CD4-positive, alpha-beta T cell treated with Interleukin-6 at 100 ng/mL for 8 hours (primary cell): Measurements from ENCODE around the gene CCDC61.

Source experiments
- DNase-seq: peaks from one replicate; pipeline ENCODE4 v3.0.0-alpha.2; 2020; ENCODE audit warnings: mixed read lengths, low spot score

The CCDC61 gene

DNA sequence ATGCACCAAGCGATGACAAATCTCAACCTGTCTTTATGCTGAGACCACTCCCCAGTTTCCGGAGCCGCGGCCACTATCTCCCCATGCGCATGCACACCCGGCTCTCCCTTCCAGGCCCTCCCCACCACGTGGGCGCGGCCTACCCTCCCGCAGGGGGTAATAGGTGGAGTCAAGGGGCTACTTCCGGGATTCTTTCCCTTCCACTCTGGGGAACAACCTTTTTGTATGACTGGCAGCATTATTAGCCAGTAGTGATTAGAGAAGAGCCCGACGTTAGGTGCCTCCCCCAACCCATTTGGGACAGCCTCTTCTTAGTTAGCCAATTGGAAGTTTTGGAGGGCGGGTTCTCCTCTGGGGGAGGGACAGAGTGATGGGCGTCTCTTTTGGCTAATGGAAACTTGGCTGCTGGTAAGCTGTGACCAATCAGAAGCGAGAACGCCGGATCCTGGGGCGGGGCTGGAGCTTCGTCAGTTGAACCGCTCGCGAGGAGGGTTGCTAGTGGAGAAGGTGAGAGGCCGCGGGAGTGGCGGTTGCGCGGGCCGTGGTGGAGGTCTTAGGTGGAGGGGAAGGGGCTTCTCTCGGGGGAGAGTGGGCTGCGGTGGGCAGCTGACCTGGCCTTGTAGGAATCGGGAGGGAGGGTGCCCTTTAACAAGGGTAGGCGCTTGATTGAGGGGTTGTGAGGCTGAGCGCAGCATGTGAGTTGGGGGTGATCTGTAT, at the start of gene CCDC61:
CCDC61 (plus strand) TSS at position 470 of the 717 bp plus-strand sequence. CDS start 7,552 bp downstream, outside the sequence.
- peak; percentile 99 for DNase-seq

DNA sequence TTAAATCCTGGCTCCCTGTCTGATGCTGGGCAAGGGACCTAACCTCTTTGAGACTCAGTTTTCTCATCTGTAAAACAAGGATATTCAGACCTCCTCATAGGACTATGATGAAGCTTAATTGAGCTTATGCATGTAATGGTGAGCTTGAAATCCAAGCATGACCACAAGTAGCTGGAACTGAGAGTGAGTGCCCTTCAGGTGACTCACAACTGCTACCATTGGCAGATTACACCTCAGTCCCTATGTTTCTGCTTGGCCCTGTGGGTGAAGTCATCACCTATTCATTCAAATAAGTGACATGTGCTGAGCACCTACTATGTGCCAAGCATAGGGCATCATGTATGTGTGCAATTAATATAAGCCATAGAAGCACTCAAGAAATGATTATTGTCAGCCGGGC, 47.3 kb upstream of the CCDC61 start:
- no peak for DNase-seq

DNA sequence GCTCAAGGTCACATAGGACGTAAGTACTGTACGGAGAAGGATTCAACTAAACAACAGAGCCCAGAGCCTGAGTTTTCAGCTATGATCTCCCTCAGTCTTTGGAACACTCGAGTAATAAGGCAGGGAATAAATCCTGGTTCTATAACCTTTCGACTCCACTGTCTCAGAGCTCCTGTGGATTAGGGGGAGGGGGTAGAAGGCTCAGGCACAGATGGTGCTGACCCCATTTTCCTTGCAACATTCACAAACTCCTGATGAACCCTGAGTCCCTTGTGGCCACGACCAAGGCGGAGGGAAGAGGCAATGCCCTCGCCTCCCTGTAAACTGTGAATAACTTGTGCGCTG, 43.0 kb upstream of the CCDC61 start:
- DNase-seq = no peak

DNA sequence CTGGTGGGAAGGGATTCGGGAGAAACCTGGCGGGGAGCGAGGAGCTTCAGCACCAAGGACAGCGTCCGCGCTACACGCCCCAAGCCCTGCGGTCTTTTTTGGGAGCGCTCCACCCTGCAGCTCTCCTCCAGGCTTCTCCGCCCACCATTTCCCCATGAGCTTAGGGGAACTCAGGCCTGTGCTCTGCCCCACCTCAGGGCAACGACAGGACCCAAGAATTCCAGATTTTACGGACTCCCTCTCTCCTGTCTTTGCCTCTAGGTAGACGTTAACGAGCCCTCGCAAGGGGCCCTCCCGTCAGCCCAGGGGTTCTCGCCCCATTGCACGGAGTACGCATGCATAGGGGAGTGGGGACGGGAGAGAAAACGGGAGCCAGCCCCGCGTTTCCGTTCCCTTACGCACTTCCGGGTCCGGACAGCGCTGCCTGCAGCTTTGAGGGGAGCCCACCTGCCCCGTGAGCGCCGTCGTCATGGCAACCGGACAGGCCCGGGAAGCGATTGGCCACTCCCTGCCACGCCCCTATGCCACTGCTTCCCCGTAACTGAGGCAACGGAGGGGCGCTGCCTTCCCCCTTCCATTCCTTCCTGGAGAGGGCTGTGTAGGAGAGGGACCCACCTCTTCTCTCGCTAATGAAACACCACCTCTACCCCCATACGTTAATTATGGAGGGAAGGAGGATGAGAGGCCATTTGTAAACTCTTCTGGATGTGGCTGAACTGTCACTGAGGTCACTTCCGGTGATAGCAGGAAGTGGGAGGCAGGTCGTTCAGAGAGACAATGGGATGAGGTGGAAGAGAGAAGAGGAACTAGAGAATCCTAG, 42.4 kb upstream of the CCDC61 start:
- no peak for DNase-seq

DNA sequence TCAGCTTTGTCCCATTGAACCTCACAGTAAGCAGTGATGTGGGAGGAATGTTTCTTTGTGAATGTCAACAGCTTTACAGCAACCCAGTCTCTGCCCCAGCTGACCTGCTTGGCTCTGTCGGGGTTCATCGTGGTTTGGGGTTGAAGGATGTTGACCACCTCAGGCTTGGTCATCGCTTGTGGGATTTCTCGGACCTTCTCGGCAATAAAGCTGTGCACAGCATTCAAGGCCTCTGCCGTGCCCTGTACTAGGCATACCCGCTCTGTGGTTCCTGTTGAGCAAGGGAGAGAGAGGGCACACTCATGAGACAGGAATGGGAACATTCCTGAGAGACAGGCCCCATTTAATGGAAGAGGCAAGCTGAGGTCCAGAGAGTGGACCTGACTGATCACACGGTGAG, 41.6 kb upstream of the CCDC61 start:
- DNase-seq = no peak

DNA sequence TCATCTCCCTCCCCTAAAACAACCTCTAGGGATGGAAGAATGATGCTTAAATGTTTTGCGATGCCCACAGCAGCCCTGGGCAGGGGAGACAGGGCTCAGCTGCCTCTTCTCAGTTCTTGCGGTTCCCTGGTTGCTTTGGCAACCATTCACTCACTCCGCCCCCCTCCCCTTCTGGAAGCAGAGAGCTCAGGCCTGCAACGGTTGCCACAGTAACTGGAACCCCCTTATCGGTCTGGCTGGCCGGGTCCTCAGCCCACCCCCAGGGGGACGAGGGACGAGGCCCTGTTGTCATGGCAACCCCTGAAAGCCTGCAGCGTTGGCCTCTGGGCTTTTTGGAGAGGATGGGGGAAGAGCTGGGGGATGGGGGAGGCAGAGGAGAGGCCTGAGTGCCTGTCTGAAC, 41.1 kb upstream of the CCDC61 start:
- no peak for DNase-seq

DNA sequence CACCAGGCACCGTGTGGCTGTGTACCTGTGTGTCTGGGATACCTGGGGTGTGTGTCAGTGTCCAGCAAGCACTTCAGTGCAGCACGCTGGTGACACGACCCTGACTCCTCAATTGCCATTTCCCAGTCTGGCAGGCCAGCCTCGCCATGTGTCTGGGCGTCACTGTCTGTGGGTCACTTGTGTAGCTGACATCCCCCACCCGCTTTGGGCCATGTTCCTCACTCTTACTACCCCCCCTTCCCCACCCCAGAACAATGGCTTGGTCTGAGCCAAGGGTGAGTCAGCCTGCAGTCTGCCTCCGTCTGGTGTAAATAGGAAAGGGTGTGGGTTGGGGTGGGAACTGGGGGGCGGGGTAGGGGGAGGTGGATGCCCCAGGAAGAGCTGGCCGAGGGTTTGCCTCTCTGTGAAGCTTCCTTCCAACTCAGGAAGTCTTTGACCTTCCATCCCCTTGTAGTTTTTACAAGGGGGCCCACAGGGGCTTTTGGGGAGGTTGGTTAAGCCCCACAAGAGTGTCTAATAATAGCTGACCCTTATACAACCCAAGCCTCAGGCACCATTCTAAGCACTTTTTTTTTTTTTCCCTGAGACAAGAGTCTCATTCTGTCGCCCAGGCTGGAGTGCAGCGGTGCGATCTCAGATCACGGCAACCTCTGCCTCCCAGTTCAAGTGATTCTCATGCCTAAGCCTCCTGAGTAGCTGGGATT, 39.2 kb upstream of the CCDC61 start:
- DNase-seq = no peak

GRCh38 chr19:45958320-45958719, 36.9 kb upstream of the CCDC61 start:
- no peak for DNase-seq

DNA sequence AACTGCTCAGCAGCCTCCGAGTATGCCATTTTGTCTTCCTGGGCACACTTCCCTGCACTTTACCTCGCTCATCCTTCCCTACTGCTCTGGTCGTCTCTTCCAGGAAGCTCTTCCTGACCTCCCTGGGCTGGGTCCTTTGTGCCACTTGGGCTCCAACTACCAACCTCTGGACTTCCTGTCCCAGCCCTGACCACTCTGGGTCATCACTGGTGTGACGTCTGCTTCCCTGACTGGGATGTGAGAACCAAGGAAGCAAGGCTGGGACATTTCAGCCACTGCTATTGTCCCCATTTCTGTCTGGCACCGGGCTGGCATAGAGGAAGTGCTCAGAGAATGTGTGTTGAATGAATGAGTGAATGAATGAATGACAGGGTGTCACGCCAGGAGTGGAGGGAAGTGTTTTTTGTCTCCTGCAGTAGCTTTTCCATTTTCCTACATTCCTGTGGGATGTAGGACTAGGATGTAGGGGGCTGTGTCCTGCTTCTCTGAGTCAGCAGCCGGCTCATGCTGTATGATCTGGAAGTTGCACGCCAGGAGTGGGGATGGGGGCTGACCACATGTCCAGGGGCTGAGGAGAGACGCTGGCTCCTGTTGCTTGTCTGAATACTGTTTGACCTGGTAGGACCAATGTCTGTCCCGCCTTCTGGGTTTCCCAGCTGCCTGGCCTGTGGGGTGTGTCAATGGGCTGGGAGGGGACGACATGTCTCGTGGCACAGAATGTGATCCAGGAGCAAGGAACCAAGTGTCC, 36.3 kb upstream of the CCDC61 start:
- DNase-seq = no peak

GRCh38 chr19:45959517-45960025, 35.7 kb upstream of the CCDC61 start:
- no peak for DNase-seq

DNA sequence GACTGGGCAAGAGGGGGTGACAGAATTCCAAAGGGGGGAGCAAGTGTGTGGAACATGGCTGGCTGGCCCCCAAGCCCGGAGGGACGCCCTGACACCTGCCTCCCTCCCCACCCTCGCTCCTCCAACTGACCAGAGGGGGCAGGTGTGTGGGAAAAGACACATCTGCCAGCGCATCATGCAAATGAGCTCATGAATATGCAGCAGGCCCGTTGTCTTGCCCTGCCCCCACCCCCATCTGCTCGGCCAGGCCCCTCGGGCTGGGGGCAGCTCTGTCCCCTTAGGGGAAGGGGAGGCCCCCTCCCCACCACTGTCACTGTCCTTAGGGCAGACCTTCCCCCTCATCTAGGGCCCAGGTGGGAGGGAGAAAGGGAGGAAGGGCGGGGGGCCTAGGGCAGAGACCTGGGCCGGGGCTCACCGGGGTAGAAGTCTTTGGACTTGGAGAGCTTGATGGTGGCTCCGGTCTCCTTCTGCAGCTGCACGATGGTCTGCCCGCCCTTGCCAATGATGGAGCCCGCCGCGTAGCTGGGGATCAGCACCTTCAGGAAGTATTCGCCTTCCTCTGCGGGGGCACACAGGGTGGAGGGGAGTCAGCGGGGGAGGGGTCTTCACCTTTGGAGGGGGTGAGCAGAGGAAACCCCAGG, 34.6 kb upstream of the CCDC61 start:
- no peak for DNase-seq

- no peak for DNase-seq
These were observed 33.2 kb upstream of the CCDC61 start for GRCh38 chr19:45962021-45962420.

DNA sequence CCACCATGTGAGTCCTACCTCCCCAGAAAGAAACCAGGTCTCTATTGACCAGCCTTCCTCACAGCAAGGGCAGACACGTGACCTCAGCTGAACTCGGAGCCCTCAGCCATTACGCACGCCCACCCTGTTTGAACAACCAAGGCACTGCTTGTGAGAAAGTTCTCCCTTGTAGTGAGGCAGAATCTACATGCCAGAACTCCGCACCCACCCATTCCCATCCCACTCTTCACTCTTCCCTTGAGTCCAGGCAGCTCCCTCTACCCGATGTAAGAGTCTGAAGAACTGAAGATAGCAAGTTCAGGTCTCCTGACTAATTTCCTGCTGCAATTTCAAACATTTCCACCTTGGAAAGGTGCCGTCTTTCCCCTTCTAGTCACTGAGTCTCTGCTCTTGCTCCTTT, 28.0 kb upstream of the CCDC61 start:
- no peak for DNase-seq

- DNase-seq = no peak
These were observed 26.6 kb upstream of the CCDC61 start for GRCh38 chr19:45968626-45969025.

- no peak for DNase-seq
These were observed 25.6 kb upstream of the CCDC61 start for GRCh38 chr19:45969676-45970075.

DNA sequence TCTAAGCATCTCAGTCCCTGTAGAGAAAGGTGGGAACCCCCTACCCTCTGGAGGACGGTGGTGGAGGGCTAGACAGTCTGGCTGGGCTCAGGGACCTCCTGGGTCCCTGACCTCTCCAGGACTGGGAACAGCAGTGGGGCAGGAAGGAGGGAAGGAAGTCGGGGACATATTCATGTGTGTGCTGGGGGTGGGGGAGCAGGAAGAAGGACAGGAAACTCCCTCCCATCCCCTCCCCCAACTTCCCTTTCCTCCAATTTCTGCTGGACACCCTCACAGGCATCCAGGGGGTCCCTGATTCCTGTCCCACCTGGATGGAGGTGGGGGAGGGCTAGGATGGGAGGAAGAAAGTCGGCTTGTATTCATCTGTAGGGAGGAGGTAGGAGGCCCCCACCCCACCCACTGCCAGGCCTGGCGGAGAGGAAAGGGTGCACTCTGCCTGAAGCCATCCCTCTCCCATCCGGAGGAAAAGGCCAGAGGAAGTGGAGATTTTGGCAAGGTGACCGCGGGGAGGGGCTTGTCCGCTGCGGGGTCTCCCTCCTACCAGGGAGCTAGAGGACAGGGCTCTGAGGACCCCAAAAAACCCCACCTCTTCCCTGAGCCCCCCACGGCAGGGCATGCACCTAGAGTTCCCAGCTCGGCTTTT, 23.9 kb upstream of the CCDC61 start:
- no peak for DNase-seq

GRCh38 chr19:45972081-45972946, 23.0 kb upstream of the CCDC61 start:
- peak; percentile 3 for DNase-seq

- DNase-seq = no peak
These were observed 22.2 kb upstream of the CCDC61 start for GRCh38 chr19:45972947-45973540.

- DNase-seq = no peak
These were observed 21.5 kb upstream of the CCDC61 start, which contains the start of gene NOVA2 for GRCh38 chr19:45973553-45974338. Gene NOVA2 (minus strand): TSS chr19:45973865. CDS start chr19:45973351, 514 bp downstream.
